HG03097 (cell line): ENCODE measurements around the gene LRMDA.
"Not testable (repeated sequence)": the region's sequence is repeated elsewhere in the genome, so short reads cannot be mapped to it uniquely, and the experiment has no call there.

Source experiments
- ATAC-seq: cut with Tn5 transposase; IDR thresholded peaks from one replicate; pipeline ENCODE4 v1.9.1; 2021; ENCODE audit not compliant: unreplicated experiment, low FRiP score

Gene LRMDA

GRCh38 chr10:76047521-76047920 is 616.1 kb downstream of the LRMDA start:
- ATAC-seq = no peak

GRCh38 chr10:76049581-76050290 is 618.3 kb downstream of the LRMDA start:
- no peak for ATAC-seq

GRCh38 chr10:76050291-76050625 is 618.8 kb downstream of the LRMDA start:
- ATAC-seq = no peak

GRCh38 chr10:76051007-76051936 is 619.8 kb downstream of the LRMDA start:
- ATAC-seq = no peak

- ATAC-seq = no peak
Measured at GRCh38 chr10:76052682-76053503, 621.5 kb downstream of the LRMDA start.

GRCh38 chr10:76055466-76055865 is 624.0 kb downstream of the LRMDA start:
- ATAC-seq = no peak

- no peak for ATAC-seq
Measured at GRCh38 chr10:76055963-76056362, 624.5 kb downstream of the LRMDA start.

GRCh38 chr10:76060993-76061392 is 629.6 kb downstream of the LRMDA start:
- not testable (repeated sequence) for ATAC-seq

GRCh38 chr10:76066457-76066856 is 635.0 kb downstream of the LRMDA start:
- no peak for ATAC-seq

- ATAC-seq = no peak
Measured at GRCh38 chr10:76067447-76067846, 636.0 kb downstream of the LRMDA start.

GRCh38 chr10:76068856-76069255 is 637.4 kb downstream of the LRMDA start:
- ATAC-seq = no peak

GRCh38 chr10:76070916-76071315 is 639.5 kb downstream of the LRMDA start:
- ATAC-seq = no peak

- no peak for ATAC-seq
Measured at GRCh38 chr10:76071653-76072365, 640.4 kb downstream of the LRMDA start.

- no peak for ATAC-seq
Measured at GRCh38 chr10:76072384-76072783, 641.0 kb downstream of the LRMDA start.

- ATAC-seq = no peak
Measured at GRCh38 chr10:76073524-76073923, 642.1 kb downstream of the LRMDA start.

GRCh38 chr10:76074659-76075058 is 643.2 kb downstream of the LRMDA start:
- no peak for ATAC-seq

- no peak for ATAC-seq
Measured at GRCh38 chr10:76080451-76080850, 649.0 kb downstream of the LRMDA start.

GRCh38 chr10:76080991-76081390 is 649.6 kb downstream of the LRMDA start:
- no peak for ATAC-seq

GRCh38 chr10:76082232-76082631 is 650.8 kb downstream of the LRMDA start:
- no peak for ATAC-seq

GRCh38 chr10:76082956-76083355 is 651.5 kb downstream of the LRMDA start:
- ATAC-seq = no peak
